Liver (tissue), 9 donors: Measurements from ENCODE around the gene PSD. TPM values are rescaled to one million over a fixed set of nuclear protein-coding genes. Genes with fewer than 3 reads are reported as not detected.

Experiments used
- DNase-seq: peaks from one replicate; pipeline ENCODE4 v3.0.0-alpha.2; 2017; ENCODE audit warnings: low spot score
- H3K27ac ChIP-seq, 2 donors: one replicate each; pipeline ENCODE4 v1.7.0; 2013; ENCODE audit warnings: inconsistent platforms in 2 of 2, low read length in 2 of 2, control low read depth in 1 of 2, low read depth in 1 of 2, mild to moderate bottlenecking in 1 of 2
- H3K27me3 ChIP-seq, 4 donors: one replicate each; pipeline versions ENCODE4 v1.6.1 to v1.7.0; 2013; ENCODE audit warnings: low read length in 3 of 4, inconsistent platforms in 1 of 4, mild to moderate bottlenecking in 1 of 4, moderate library complexity in 1 of 4; ENCODE audit not compliant: control insufficient read depth in 4 of 4, insufficient read depth in 4 of 4
- H3K36me3 ChIP-seq, 4 donors: one replicate each; pipeline versions ENCODE4 v1.6.1 to v1.7.0; 2013; ENCODE audit warnings: low read length in 3 of 4, mild to moderate bottlenecking in 3 of 4, low read depth in 1 of 4, moderate library complexity in 1 of 4; ENCODE audit not compliant: control insufficient read depth in 4 of 4, insufficient read depth in 3 of 4
- H3K4me1 ChIP-seq, 4 donors: one replicate each; pipeline versions ENCODE4 v1.6.1 to v1.7.0; 2013; ENCODE audit warnings: low read length in 3 of 4, mild to moderate bottlenecking in 3 of 4, moderate library complexity in 1 of 4; ENCODE audit not compliant: control insufficient read depth in 4 of 4, insufficient read depth in 4 of 4
- H3K4me3 ChIP-seq, 3 donors: one replicate each; pipeline versions ENCODE4 v1.6.1 to v1.7.0; 2013; ENCODE audit warnings: low read length in 3 of 3, control low read depth in 1 of 3, low read depth in 1 of 3, mild to moderate bottlenecking in 1 of 3
- H3K9ac ChIP-seq, 2 donors: one replicate each; pipeline ENCODE4 v1.7.0; 2013; ENCODE audit warnings: low read length in 2 of 2, mild to moderate bottlenecking in 2 of 2, moderate library complexity in 2 of 2, control low read depth in 1 of 2, low read depth in 1 of 2
- H3K9me3 ChIP-seq, 4 donors: one replicate each; pipeline versions ENCODE4 v1.6.1 to v1.7.0; 2013; ENCODE audit warnings: low read length in 3 of 4; ENCODE audit not compliant: control insufficient read depth in 4 of 4
- EGR1 ChIP-seq, 2 donors: IDR thresholded peaks; 2 replicates each; pipeline ENCODE4 v1.6.1; 2016 to 2018; ENCODE audit warnings: antibody characterized with exemption in 2 of 2, low read depth in 2 of 2
- FOXA1 ChIP-seq: IDR thresholded peaks from 2 replicates; pipeline ENCODE4 v1.6.1; 2016; ENCODE audit warnings: antibody characterized with exemption
- FOXA2 ChIP-seq: IDR thresholded peaks from 2 replicates; pipeline ENCODE4 v1.6.1; 2016; ENCODE audit warnings: antibody characterized with exemption
- GABPA ChIP-seq, 2 donors: IDR thresholded peaks in 1 of 2; conservative IDR thresholded peaks in 1 of 2; 2 replicates each; pipeline ENCODE4 v1.6.1; 2016; ENCODE audit warnings: antibody characterized with exemption in 2 of 2, mild to moderate bottlenecking in 1 of 2, moderate library complexity in 1 of 2
- HNF4A ChIP-seq, 2 donors: conservative IDR thresholded peaks; 2 replicates each; pipeline ENCODE4 v1.6.1; 2016; ENCODE audit warnings: antibody characterized with exemption in 2 of 2, mild to moderate bottlenecking in 2 of 2
- HNF4G ChIP-seq: IDR thresholded peaks from 2 replicates; pipeline ENCODE4 v1.6.1; 2016; ENCODE audit warnings: antibody characterized with exemption
- JUND ChIP-seq, 2 donors: IDR thresholded peaks; 2 replicates each; pipeline ENCODE4 v1.6.1; 2016; ENCODE audit warnings: antibody characterized with exemption in 2 of 2
- NR2F2 ChIP-seq: IDR thresholded peaks from 2 replicates; pipeline ENCODE4 v1.6.1; 2016; ENCODE audit warnings: antibody characterized with exemption
- RAD21 ChIP-seq, 2 donors: IDR thresholded peaks; 2 replicates each; pipeline ENCODE4 v1.6.1; 2016; ENCODE audit warnings: antibody characterized with exemption in 2 of 2, mild to moderate bottlenecking in 2 of 2
- RXRA ChIP-seq, 2 donors: IDR thresholded peaks; 2 replicates each; pipeline ENCODE4 v1.6.1; 2017 to 2018; ENCODE audit warnings: antibody characterized with exemption in 2 of 2, mild to moderate bottlenecking in 1 of 2
- SP1 ChIP-seq: IDR thresholded peaks from 2 replicates; pipeline ENCODE4 v1.6.1; 2018; ENCODE audit warnings: antibody characterized with exemption, mild to moderate bottlenecking
- TAF1 ChIP-seq: conservative IDR thresholded peaks from 2 replicates; pipeline ENCODE4 v1.6.1; 2016; ENCODE audit warnings: antibody characterized with exemption, mild to moderate bottlenecking
- YY1 ChIP-seq: IDR thresholded peaks from 2 replicates; pipeline ENCODE4 v1.6.1; 2016; ENCODE audit warnings: antibody characterized with exemption, mild to moderate bottlenecking
- WGBS: extraction: QIAGEN DNeasy Blood & Tissue Kit; methylation state at CpG from one replicate; pipeline ENCODE4 v1.1.7; 2013; 5-methylcytosine and 5-hydroxymethylcytosine counted together
- polyA plus RNA-seq, 2 donors: library from polyadenylated mRNA; stranded (reverse) in 1 of 2; unstranded in 1 of 2; fragments of 200-250 nt in 1 of 2; fragments of >200 nt in 1 of 2; fragmentation: Nextera tagmentation in 1 of 2; extraction: Ambion mirVana in 1 of 2; gene quantifications; one replicate each; pipeline versions ENCODE4 v1.2.1 to v1.2.3, GENCODE V29; 2013 to 2015
- total RNA-seq, 2 donors: library from RNA; depleted of rRNA; stranded (reverse); fragments of >200 nt; gene quantifications; one replicate each; pipeline ENCODE4 v1.2.3, GENCODE V29; 2014
- TF ChIP-seq, protein P1 (sequence below): IDR thresholded peaks from 2 replicates; pipeline ENCODE4 v1.6.1; 2016; ENCODE audit warnings: antibody characterized with exemption
- TF ChIP-seq, protein P2 (sequence below): fragments of 150-350 bp; IDR thresholded peaks from 2 replicates; pipeline ENCODE4 v1.5.1; 2017; ENCODE audit warnings: improper control_type of control experiment, low read depth, low read length; ENCODE audit not compliant: missing input control
- TF ChIP-seq, protein P3 (sequence below): IDR thresholded peaks from 2 replicates; pipeline ENCODE4 v1.6.1; 2016; ENCODE audit warnings: antibody characterized with exemption
- TF ChIP-seq, protein P4 (sequence below): IDR thresholded peaks from 2 replicates; pipeline ENCODE4 v1.6.1; 2016; ENCODE audit warnings: antibody characterized with exemption
- TF ChIP-seq, protein P5 (sequence below): IDR thresholded peaks from 2 replicates; pipeline ENCODE4 v1.6.1; 2016; ENCODE audit warnings: antibody characterized with exemption, mild to moderate bottlenecking
- donor health status: healthy.
- donor health status: healthy.
- donor health status: healthy.
- donor health status: healthy.
- donor health status: healthy.

The PSD gene
- total and polyA plus RNA-seq, 4 donors = 0.56 to 1.3 (median 0.71) TPM

DNA sequence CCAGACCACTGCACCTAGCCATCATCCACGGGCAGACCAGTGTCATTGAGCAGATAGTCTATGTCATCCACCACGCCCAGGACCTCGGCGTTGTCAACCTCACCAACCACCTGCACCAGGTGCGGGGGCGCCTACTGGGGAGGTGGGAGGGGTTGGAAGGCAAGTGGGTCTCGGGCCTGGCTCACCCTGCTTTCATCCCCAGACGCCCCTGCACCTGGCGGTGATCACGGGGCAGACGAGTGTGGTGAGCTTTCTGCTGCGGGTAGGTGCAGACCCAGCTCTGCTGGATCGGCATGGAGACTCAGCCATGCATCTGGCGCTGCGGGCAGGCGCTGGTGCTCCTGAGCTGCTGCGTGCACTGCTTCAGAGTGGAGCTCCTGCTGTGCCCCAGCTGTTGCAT lies 18.5 kb downstream of the PSD start:
- no peak for DNase-seq
- Histone ChIP-seq H3K27ac (no peak overlapping the region), H3K4me3 (no peak overlapping the region), H3K9ac (no peak overlapping the region), H3K9me3 (no peaks in the 10 kb centered on the region), H3K27me3 (no peaks in the 10 kb centered on the region), H3K4me1 (peaks cover 8 to 31% (median 16%) of the 10 kb centered on the region in 4 donors), H3K36me3 (peaks cover 0 to 27% (median 3%) of the 10 kb centered on the region in 4 donors)
- TF ChIP-seq SP1 = no peak
- no peak for TF ChIP-seq EGR1 (IDR thresholded peaks at IDR 0.05; ENCODE audit: low read depth in 2 of 2)
- TF ChIP-seq HNF4G = no peak
- TF ChIP-seq HNF4A (conservative IDR thresholded peaks at IDR 0.05) = no peak
- no peak for TF ChIP-seq FOXA2
- WGBS = 91% methylated on average over 17 of the region's 17 CpGs

DNA sequence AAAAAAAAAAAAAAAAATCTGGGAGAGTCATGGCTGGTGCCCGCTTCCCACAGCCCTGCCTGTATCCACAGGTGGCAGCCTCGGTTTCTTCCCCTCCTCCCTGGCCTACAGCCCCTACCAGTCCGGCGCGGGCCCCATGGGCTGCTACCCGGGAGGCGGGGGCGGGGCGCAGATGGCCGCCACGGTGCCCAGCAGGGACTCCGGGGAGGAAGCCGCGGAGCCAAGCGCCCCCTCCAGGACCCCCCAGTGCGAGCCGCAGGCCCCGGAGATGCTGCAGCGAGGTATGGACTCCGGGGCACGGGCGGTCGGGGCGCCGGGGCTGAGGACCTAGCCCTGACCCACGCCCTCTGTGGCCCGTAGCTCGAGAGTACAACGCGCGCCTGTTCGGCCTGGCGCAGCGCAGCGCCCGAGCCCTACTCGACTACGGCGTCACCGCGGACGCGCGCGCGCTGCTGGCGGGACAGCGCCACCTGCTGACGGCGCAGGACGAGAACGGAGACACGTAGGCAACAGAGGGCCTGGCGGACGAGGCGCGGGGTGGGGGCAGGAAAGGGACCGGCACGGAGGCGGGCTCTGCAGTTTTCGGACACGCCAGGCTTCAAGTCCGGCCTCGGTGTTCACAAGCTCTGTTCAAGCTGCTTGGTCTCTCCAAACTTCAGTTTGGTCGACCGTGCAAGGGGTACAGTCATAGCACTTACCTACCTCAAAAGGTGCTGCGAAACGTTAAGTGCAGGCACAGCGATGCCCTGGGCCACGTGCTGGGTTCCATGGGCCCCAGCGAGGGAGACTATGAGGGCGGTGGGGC lies 19.2 kb downstream of the PSD start:
- Histone ChIP-seq H3K27ac (peak overlapping the region; percentile 60 to 71), H3K9ac (no peak overlapping the region), H3K36me3 (peaks cover 0 to 27% (median 3%) of the 10 kb centered on the region in 4 donors), H3K27me3 (no peaks in the 10 kb centered on the region), H3K4me1 (peaks cover 8 to 34% (median 16%) of the 10 kb centered on the region in 4 donors), H3K4me3 (peak overlapping the region in 2 of 3 donors; percentile 6 to 61), H3K9me3 (no peaks in the 10 kb centered on the region)
- peak; percentile 90 for DNase-seq
- 5% methylated on average over 72 of the region's 72 CpGs for WGBS
- TF ChIP-seq JUND (IDR thresholded peaks at IDR 0.05) = no peak
- TF ChIP-seq GABPA (IDR thresholded peaks at IDR 0.05 in 1 of 2, conservative IDR thresholded peaks at IDR 0.05 in 1 of 2) = no peak
- no peak for TF ChIP-seq NR2F2
- no peak for TF ChIP-seq RXRA (IDR thresholded peaks at IDR 0.05)
- no peak for TF ChIP-seq YY1
- TF ChIP-seq, protein P1, sequence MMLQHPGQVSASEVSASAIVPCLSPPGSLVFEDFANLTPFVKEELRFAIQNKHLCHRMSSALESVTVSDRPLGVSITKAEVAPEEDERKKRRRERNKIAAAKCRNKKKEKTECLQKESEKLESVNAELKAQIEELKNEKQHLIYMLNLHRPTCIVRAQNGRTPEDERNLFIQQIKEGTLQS = no peak
- TF ChIP-seq TAF1 = no peak
- TF ChIP-seq, protein P2, sequence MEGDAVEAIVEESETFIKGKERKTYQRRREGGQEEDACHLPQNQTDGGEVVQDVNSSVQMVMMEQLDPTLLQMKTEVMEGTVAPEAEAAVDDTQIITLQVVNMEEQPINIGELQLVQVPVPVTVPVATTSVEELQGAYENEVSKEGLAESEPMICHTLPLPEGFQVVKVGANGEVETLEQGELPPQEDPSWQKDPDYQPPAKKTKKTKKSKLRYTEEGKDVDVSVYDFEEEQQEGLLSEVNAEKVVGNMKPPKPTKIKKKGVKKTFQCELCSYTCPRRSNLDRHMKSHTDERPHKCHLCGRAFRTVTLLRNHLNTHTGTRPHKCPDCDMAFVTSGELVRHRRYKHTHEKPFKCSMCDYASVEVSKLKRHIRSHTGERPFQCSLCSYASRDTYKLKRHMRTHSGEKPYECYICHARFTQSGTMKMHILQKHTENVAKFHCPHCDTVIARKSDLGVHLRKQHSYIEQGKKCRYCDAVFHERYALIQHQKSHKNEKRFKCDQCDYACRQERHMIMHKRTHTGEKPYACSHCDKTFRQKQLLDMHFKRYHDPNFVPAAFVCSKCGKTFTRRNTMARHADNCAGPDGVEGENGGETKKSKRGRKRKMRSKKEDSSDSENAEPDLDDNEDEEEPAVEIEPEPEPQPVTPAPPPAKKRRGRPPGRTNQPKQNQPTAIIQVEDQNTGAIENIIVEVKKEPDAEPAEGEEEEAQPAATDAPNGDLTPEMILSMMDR = peak; percentile 88
- TF ChIP-seq, protein P3, sequence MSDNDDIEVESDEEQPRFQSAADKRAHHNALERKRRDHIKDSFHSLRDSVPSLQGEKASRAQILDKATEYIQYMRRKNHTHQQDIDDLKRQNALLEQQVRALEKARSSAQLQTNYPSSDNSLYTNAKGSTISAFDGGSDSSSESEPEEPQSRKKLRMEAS = no peak
- TF ChIP-seq HNF4A (conservative IDR thresholded peaks at IDR 0.05) = peak; percentile 54 to 69
- TF ChIP-seq SP1 = no peak
- TF ChIP-seq HNF4G = no peak
- no peak for TF ChIP-seq EGR1 (IDR thresholded peaks at IDR 0.05; ENCODE audit: low read depth in 2 of 2)
- TF ChIP-seq, protein P4, sequence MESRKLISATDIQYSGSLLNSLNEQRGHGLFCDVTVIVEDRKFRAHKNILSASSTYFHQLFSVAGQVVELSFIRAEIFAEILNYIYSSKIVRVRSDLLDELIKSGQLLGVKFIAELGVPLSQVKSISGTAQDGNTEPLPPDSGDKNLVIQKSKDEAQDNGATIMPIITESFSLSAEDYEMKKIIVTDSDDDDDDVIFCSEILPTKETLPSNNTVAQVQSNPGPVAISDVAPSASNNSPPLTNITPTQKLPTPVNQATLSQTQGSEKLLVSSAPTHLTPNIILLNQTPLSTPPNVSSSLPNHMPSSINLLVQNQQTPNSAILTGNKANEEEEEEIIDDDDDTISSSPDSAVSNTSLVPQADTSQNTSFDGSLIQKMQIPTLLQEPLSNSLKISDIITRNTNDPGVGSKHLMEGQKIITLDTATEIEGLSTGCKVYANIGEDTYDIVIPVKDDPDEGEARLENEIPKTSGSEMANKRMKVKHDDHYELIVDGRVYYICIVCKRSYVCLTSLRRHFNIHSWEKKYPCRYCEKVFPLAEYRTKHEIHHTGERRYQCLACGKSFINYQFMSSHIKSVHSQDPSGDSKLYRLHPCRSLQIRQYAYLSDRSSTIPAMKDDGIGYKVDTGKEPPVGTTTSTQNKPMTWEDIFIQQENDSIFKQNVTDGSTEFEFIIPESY = no peak
- no peak for TF ChIP-seq FOXA2
- no peak for TF ChIP-seq FOXA1
- TF ChIP-seq, protein P5, sequence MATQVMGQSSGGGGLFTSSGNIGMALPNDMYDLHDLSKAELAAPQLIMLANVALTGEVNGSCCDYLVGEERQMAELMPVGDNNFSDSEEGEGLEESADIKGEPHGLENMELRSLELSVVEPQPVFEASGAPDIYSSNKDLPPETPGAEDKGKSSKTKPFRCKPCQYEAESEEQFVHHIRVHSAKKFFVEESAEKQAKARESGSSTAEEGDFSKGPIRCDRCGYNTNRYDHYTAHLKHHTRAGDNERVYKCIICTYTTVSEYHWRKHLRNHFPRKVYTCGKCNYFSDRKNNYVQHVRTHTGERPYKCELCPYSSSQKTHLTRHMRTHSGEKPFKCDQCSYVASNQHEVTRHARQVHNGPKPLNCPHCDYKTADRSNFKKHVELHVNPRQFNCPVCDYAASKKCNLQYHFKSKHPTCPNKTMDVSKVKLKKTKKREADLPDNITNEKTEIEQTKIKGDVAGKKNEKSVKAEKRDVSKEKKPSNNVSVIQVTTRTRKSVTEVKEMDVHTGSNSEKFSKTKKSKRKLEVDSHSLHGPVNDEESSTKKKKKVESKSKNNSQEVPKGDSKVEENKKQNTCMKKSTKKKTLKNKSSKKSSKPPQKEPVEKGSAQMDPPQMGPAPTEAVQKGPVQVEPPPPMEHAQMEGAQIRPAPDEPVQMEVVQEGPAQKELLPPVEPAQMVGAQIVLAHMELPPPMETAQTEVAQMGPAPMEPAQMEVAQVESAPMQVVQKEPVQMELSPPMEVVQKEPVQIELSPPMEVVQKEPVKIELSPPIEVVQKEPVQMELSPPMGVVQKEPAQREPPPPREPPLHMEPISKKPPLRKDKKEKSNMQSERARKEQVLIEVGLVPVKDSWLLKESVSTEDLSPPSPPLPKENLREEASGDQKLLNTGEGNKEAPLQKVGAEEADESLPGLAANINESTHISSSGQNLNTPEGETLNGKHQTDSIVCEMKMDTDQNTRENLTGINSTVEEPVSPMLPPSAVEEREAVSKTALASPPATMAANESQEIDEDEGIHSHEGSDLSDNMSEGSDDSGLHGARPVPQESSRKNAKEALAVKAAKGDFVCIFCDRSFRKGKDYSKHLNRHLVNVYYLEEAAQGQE = no peak
- peak; percentile 74 to 83 for TF ChIP-seq RAD21 (IDR thresholded peaks at IDR 0.05)
